HCT116 (cell line): ENCODE measurements around the gene WDR62. TPM values are rescaled to one million over a fixed set of nuclear protein-coding genes. Genes with fewer than 3 reads are reported as not detected.

ENCODE experiments used
- ATAC-seq: fragments of 200-7000 bp; cut with Tn5 transposase; 2 replicates; pipeline ENCODE4 v1.9.1; 2020; ENCODE audit warnings: mild to moderate bottlenecking, moderate library complexity
- BruUV-seq: library from RNA; stranded (reverse); fragments of 400-500 nt; replicated peaks from 2 replicates; lab custom pipeline; 2021; lab: Mats Ljungman, UMichigan
- CTCF ChIA-PET: fragments of 300-600 bp; sonication (Branson Sonifier 250); formaldehyde crosslinking; loops from one replicate; lab custom pipeline; 2021; ENCODE audit warnings: antibody characterized with exemption; lab: Charles Lee
- POLR2A ChIA-PET: fragments of 300-600, 350-600 bp; sonication (Branson Sonifier 250); formaldehyde crosslinking; loops from one replicate; lab custom pipeline; 2021; ENCODE audit warnings: antibody characterized with exemption; lab: Charles Lee
- RAD21 ChIA-PET, 2 experiments: fragments of 300-600 bp; sonication (Branson Sonifier 250); formaldehyde crosslinking; loops; one replicate each; lab custom pipeline; 2023; ENCODE audit warnings: low total read pairs in 2 of 2; ENCODE audit not compliant: uncharacterized antibody in 2 of 2, unreplicated experiment in 2 of 2, low non-redundant PET in 1 of 2; lab: Charles Lee
- DNase-seq: peaks from one replicate; pipeline ENCODE4 v3.0.0-alpha.2; 2010; ENCODE audit warnings: low read depth, low spot score
- H2AFZ ChIP-seq: fragments of 200-600 bp; shearing (Covaris generic), sonication (generic); 2 replicates; pipeline ENCODE4 v1.6.1; 2017; ENCODE audit warnings: low read depth, mixed run types, mixed read lengths, antibody characterized with exemption, low read length; ENCODE audit not compliant: poor library complexity, severe bottlenecking
- H3K27ac ChIP-seq: 2 replicates; pipeline ENCODE4 v1.5.1; 2012; ENCODE audit warnings: low read depth, low read length
- H3K27me3 ChIP-seq: fragments of 200-600 bp; sonication (generic); 2 replicates; pipeline ENCODE4 v1.6.1; 2016; ENCODE audit warnings: mixed run types, low read length, mixed read lengths; ENCODE audit not compliant: insufficient read depth
- H3K36me3 ChIP-seq, 2 experiments: fragments of 200-500 bp in 1 of 2; fragments of 200-600 bp in 1 of 2; sonication (Bioruptor generic) in 1 of 2; sonication (generic) in 1 of 2; 2 replicates each; pipeline versions ENCODE4 v1.5.1 to v1.6.1; 2014 to 2016; ENCODE audit warnings: low read length in 2 of 2, inconsistent platforms in 1 of 2, mixed read lengths in 1 of 2, mixed run types in 1 of 2; ENCODE audit not compliant: insufficient read depth in 2 of 2, control insufficient read depth in 1 of 2
- H3K4me1 ChIP-seq, 2 experiments: fragments of 200-600 bp in 1 of 2; sonication (generic) in 1 of 2; 2 replicates each; pipeline versions ENCODE4 v1.5.1 to v1.6.1; 2012 to 2017; ENCODE audit warnings: low read length in 2 of 2, inconsistent platforms in 1 of 2, mild to moderate bottlenecking in 1 of 2, mixed read lengths in 1 of 2, mixed run types in 1 of 2, moderate library complexity in 1 of 2; ENCODE audit not compliant: insufficient read depth in 2 of 2, control insufficient read depth in 1 of 2
- H3K4me2 ChIP-seq: fragments of 200-600 bp; sonication (generic); 2 replicates; pipeline ENCODE4 v1.6.1; 2017; ENCODE audit warnings: mixed run types, low read length, mixed read lengths
- H3K4me3 ChIP-seq, 2 experiments: fragments of 200-600 bp in 1 of 2; sonication (generic) in 1 of 2; replicated peaks in 1 of 2; 2 replicates each; pipeline ENCODE4 v1.5.1; 2011 to 2016; ENCODE audit warnings: low read length in 2 of 2, control low read depth in 1 of 2, low read depth in 1 of 2, mild to moderate bottlenecking in 1 of 2, mixed read lengths in 1 of 2, mixed run types in 1 of 2
- H3K79me2 ChIP-seq: fragments of 200-600 bp; sonication (generic); 2 replicates; pipeline ENCODE4 v1.6.1; 2017; ENCODE audit warnings: mild to moderate bottlenecking, mixed run types, low read length, moderate library complexity, mixed read lengths; ENCODE audit not compliant: insufficient read depth
- H3K9ac ChIP-seq: fragments of 200-600 bp; sonication (generic); 2 replicates; pipeline ENCODE4 v1.6.1; 2016; ENCODE audit warnings: low read length, mixed read lengths
- H3K9me2 ChIP-seq: fragments of 200-600 bp; sonication (generic), shearing (Covaris generic); 2 replicates; pipeline ENCODE4 v1.6.1; 2017; ENCODE audit warnings: mixed run types, mild to moderate bottlenecking, moderate library complexity; ENCODE audit not compliant: insufficient read depth
- H3K9me3 ChIP-seq, 2 experiments: fragments of 200-500 bp in 1 of 2; fragments of 200-600 bp in 1 of 2; sonication (Bioruptor generic) in 1 of 2; sonication (generic) in 1 of 2; 2 replicates each; pipeline ENCODE4 v1.6.1; 2014 to 2017; ENCODE audit warnings: low read length in 2 of 2, mixed read lengths in 2 of 2, inconsistent platforms in 1 of 2, low read depth in 1 of 2, mild to moderate bottlenecking in 1 of 2, mixed run types in 1 of 2, moderate library complexity in 1 of 2; ENCODE audit not compliant: control insufficient read depth in 1 of 2, insufficient read depth in 1 of 2
- H4K20me1 ChIP-seq: fragments of 200-600 bp; sonication (generic), shearing (Covaris generic); 2 replicates; pipeline ENCODE4 v1.6.1; 2017; ENCODE audit warnings: mixed run types, mild to moderate bottlenecking, moderate library complexity; ENCODE audit not compliant: insufficient read depth
- ATF3 ChIP-seq: IDR thresholded peaks from 2 replicates; pipeline ENCODE4 v1.6.1; 2012
- POLR2AphosphoS5 ChIP-seq: IDR thresholded peaks from 2 replicates; pipeline ENCODE4 v1.6.1; 2011; ENCODE audit warnings: mild to moderate bottlenecking, low read depth, low read length, moderate library complexity
- SIN3A ChIP-seq: IDR thresholded peaks from 2 replicates; pipeline ENCODE4 v1.6.1; 2012; ENCODE audit warnings: low read depth
- intact Hi-C: fragments of 100-400 bp; cut with micrococcal nuclease; formaldehyde crosslinking; loops from 2 replicates; pipeline ENCODE4 v1.10.0; 2022
- total RNA-seq: library from RNA; stranded (reverse); gene quantifications from one replicate; pipeline ENCODE4 v1.2.1, GENCODE V29; 2021; ENCODE audit not compliant: unreplicated experiment

Gene WDR62
- total RNA-seq, 1 experiment from 2014 or later: 17.0 TPM

- peak; percentile 84 for TF ChIP-seq POLR2AphosphoS5
Observed at GRCh38 chr19:36114721-36115452, 60.2 kb downstream of the WDR62 start, which contains the start of gene POLR2I (continued).

GRCh38 chr19:36115453-36116343 is 61.0 kb downstream of the WDR62 start, which contains the start of gene TBCB:
Gene TBCB, plus strand, starts transcription at chr19:36115468. Its CDS starts 93 bp downstream, at chr19:36115561.
- ChIA-PET RAD21 (interaction anchor here (0.6 to 1.2 kb wide), 2 partner anchors 56 to 296 kb away, joined by 3 to 4 read pairs; no protein-coding TSS in a partner anchor), CTCF (interaction anchor here (1.0 to 2.3 kb wide), 4 partner anchors 12 to 56 kb away, joined by 3 to 16 read pairs (median 4); no protein-coding TSS in a partner anchor), POLR2A (interaction anchor here (0.6 to 1.5 kb wide), 10 partner anchors 10 to 374 kb away, joined by 3 to 19 read pairs (median 4); partner anchors contain the start of genes CAPNS1, ZNF146, ZNF565 and ZNF566)
- TSS peak; percentile 64 for BruUV-seq
- Histone ChIP-seq H3K4me2 (peak within 1 kb of the TSS; percentile 95), H3K9ac (peak within 1 kb of the TSS; percentile 86), H3K27me3 (no peaks in the 10 kb centered on the region), H3K9me3 (no peaks in the 10 kb centered on the region), H3K9me2 (no peaks in the 10 kb centered on the region), H3K36me3 (peaks cover 14 to 19% of the 10 kb centered on the region in 2 experiments; a peak in 3 of 4 replicates), H3K4me3 (peak within 1 kb of the TSS; percentile 82 to 99), H3K27ac (peak within 1 kb of the TSS; percentile 92), H3K4me1 (peaks cover 7 to 27% of the 10 kb centered on the region in 2 experiments; a peak in 3 of 4 replicates), H3K79me2 (peaks cover 28% of the 10 kb centered on the region), H2AFZ (no peak within 1 kb of the TSS), H4K20me1 (no peaks in the 10 kb centered on the region)
- TF ChIP-seq ATF3 (no peak), SIN3A (0 out of 2 replicates have a peak, but pooled peaks have one; percentile 1)
- ATAC-seq (peak; percentile 54), DNase-seq (no peak)
- intact Hi-C loops: loop anchor here (5.0 to 10.0 kb wide), 2 partner anchors 43 to 111 kb away; partner anchors contain the start of gene SYNE4
